Activated CD8-positive, alpha-beta T cell treated with anti-CD3 and anti-CD28 coated beads, Interleukin-2, amount 10 ng/mL, durations not matched to agents 7 days and 5 days (primary cell): Measurements from ENCODE around the gene UBE2Q2. TPM values are rescaled to one million over a fixed set of nuclear protein-coding genes. Genes with fewer than 3 reads are reported as not detected.
A peak's percentile ranks its signal among the peaks of the same experiment; 100 is the strongest.
"Not testable (repeated sequence)": the region's sequence is repeated elsewhere in the genome, so short reads cannot be mapped to it uniquely, and the experiment has no call there.

Experiments
- ATAC-seq: fragments of 150-1000 bp; cut with Tn5 transposase; one replicate; pipeline ENCODE4 v1.10.0; 2021; ENCODE audit warnings: moderate library complexity
- CTCF ChIA-PET: fragments of 350-600 bp; sonication (Branson Sonifier 250); formaldehyde crosslinking; loops from one replicate; lab custom pipeline; 2021; ENCODE audit warnings: antibody characterized with exemption; lab: Charles Lee
- POLR2A ChIA-PET: fragments of 350-600 bp; sonication (Branson Sonifier 250); formaldehyde crosslinking; loops from one replicate; lab custom pipeline; 2021; ENCODE audit warnings: antibody characterized with exemption; lab: Charles Lee
- DNase-seq: peaks from one replicate; pipeline ENCODE4 v3.0.0-alpha.2; 2020
- H3K27ac Mint-ChIP-seq: one replicate; pipeline ENCODE4 v1.8.0; 2021; ENCODE audit warnings: mild to moderate bottlenecking, mixed read lengths
- H3K27me3 Mint-ChIP-seq: one replicate; pipeline ENCODE4 v1.8.0; 2021; ENCODE audit warnings: low read depth, mixed read lengths
- H3K36me3 Mint-ChIP-seq: one replicate; pipeline ENCODE4 v1.8.0; 2021; ENCODE audit warnings: low read depth, mixed read lengths
- H3K4me1 Mint-ChIP-seq: one replicate; pipeline ENCODE4 v1.8.0; 2021; ENCODE audit warnings: low read depth, mixed read lengths
- H3K4me3 Mint-ChIP-seq: one replicate; pipeline ENCODE4 v1.8.0; 2021; ENCODE audit warnings: mild to moderate bottlenecking, mixed read lengths
- H3K9me3 Mint-ChIP-seq: one replicate; pipeline ENCODE4 v1.8.0; 2022; ENCODE audit warnings: mixed read lengths; ENCODE audit not compliant: insufficient read depth
- total RNA-seq, 2 experiments: library from RNA; stranded (reverse); gene quantifications; one replicate each; pipeline ENCODE4 v1.2.3, GENCODE V29; 2021

Gene UBE2Q2
- total RNA-seq, 2 experiments from 2014 or later: 27.9 to 28.2 TPM

- Mint-ChIP-seq H3K36me3 (peaks cover 36% of the 10 kb centered on the region), H3K27me3 (no peaks in the 10 kb centered on the region)
- ATAC-seq: no peak
These were observed 24.8 kb downstream of the UBE2Q2 start for GRCh38 chr15:75868019-75868418.

GRCh38 chr15:75869446-75869845 lies 26.2 kb downstream of the UBE2Q2 start:
- POLR2A ChIA-PET: interaction anchor here (0.7 to 0.8 kb wide), 2 partner anchors 14 to 562 kb away, joined by 3 to 5 read pairs; no protein-coding TSS in a partner anchor
- peaks cover 41% of the 10 kb centered on the region for H3K36me3 Mint-ChIP-seq
- no peak overlapping the region for H3K27ac Mint-ChIP-seq
- DNase-seq (no peak), ATAC-seq (no peak)
- H3K4me3 Mint-ChIP-seq: no peak overlapping the region
- no peaks in the 10 kb centered on the region for H3K9me3 Mint-ChIP-seq
- H3K4me1 Mint-ChIP-seq: peaks cover 15% of the 10 kb centered on the region
- CTCF ChIA-PET: no interaction called here
- H3K27me3 Mint-ChIP-seq: no peaks in the 10 kb centered on the region

More at GRCh38 chr15:75868019-75868418, 24.8 kb downstream of the UBE2Q2 start:
- CTCF ChIA-PET: no interaction called here
- Mint-ChIP-seq H3K9me3 (no peaks in the 10 kb centered on the region), H3K27ac (no peak overlapping the region), H3K4me3 (no peak overlapping the region), H3K4me1 (peaks cover 14% of the 10 kb centered on the region)
- no peak for DNase-seq
- POLR2A ChIA-PET: no interaction called here

GRCh38 chr15:75871589-75871988 lies 28.3 kb downstream of the UBE2Q2 start:
- H3K27me3 Mint-ChIP-seq, ATAC-seq, H3K9me3 Mint-ChIP-seq, DNase-seq, POLR2A ChIA-PET, H3K4me3 Mint-ChIP-seq: not testable (repeated sequence)
- H3K36me3 Mint-ChIP-seq: peaks cover 51% of the 10 kb centered on the region
- peak overlapping the region; percentile 47 for H3K27ac Mint-ChIP-seq
- CTCF ChIA-PET: interaction anchor here (0.8 kb wide), 1 partner anchor 45 kb away, joined by 3 read pairs; no protein-coding TSS in a partner anchor
- peaks cover 17% of the 10 kb centered on the region for H3K4me1 Mint-ChIP-seq

DNA sequence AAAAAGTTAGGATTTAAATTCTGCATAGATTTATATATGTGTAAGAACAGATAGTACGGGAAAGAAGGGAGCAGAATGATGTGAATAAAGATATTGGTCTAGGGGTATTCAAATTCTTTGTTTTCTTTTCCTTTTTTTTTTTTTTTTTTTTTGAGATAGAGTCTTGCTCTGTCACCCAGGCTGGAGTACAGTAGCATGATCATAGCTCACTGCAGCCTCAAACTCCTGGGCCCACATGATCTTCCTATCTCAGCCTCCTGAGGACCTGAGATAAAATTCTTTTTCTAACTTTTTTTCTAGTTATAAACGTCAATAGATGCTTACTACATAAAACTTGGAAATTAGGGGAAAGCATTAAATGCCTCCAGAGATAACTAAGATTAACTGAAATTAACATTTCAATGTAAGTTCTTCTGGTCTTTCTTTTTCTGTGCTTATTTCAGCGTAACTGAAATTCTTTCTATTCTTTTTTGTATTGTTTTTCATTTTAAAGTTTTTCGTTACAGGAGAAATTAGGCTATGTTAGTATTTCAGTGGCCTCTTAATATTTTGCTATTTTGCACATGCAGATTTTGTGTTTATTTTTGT lies 29.2 kb downstream of the UBE2Q2 start:
- peaks cover 50% of the 10 kb centered on the region for H3K36me3 Mint-ChIP-seq
- no peaks in the 10 kb centered on the region for H3K27me3 Mint-ChIP-seq
- ChIA-PET CTCF (interaction anchor here (0.8 kb wide), 1 partner anchor 45 kb away, joined by 3 read pairs; no protein-coding TSS in a partner anchor), POLR2A (no interaction called here)
- DNase-seq (no peak), ATAC-seq (no peak)
- no peaks in the 10 kb centered on the region for H3K9me3 Mint-ChIP-seq
- no peak overlapping the region for H3K4me3 Mint-ChIP-seq
- H3K4me1 Mint-ChIP-seq: peaks cover 10% of the 10 kb centered on the region
- H3K27ac Mint-ChIP-seq: no peak overlapping the region

DNA sequence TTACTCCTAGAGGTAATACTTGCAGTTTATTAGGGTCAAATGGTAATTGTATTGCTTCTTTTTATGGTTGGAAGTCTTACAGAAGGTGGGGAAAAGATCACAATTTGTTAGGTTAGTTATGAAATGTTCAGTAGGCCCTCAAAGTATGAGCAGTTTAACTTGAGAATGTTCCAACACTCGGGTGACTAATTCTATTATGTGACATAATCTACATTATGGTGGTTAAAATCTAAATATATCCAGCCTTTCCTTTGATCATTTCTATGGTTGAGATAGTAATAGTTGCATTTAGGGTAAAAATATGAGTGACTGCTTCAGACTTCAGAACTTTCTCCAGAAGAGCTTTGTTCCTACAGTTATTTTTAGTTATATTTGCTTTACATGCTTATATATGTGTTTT lies 40.8 kb downstream of the UBE2Q2 start:
- no peak overlapping the region for H3K4me3 Mint-ChIP-seq
- no peaks in the 10 kb centered on the region for H3K9me3 Mint-ChIP-seq
- DNase-seq (no peak), ATAC-seq (no peak)
- peaks cover 29% of the 10 kb centered on the region for H3K36me3 Mint-ChIP-seq
- H3K27me3 Mint-ChIP-seq: no peaks in the 10 kb centered on the region
- CTCF ChIA-PET: interaction anchor here (0.9 to 1.1 kb wide), 2 partner anchors 37 to 174 kb away, joined by 3 read pairs; no protein-coding TSS in a partner anchor
- H3K27ac Mint-ChIP-seq: no peak overlapping the region
- H3K4me1 Mint-ChIP-seq: no peaks in the 10 kb centered on the region
- POLR2A ChIA-PET: no interaction called here

- ATAC-seq: no peak
- no peak overlapping the region for H3K27ac Mint-ChIP-seq
- H3K4me1 Mint-ChIP-seq: peaks cover 11% of the 10 kb centered on the region
- DNase-seq: no peak
- H3K4me3 Mint-ChIP-seq: no peak overlapping the region
- H3K36me3 Mint-ChIP-seq: peaks cover 18% of the 10 kb centered on the region
- CTCF ChIA-PET: interaction anchor here (0.8 to 1.1 kb wide), 2 partner anchors 9 to 12 kb away, joined by 3 read pairs; no protein-coding TSS in a partner anchor
- no peaks in the 10 kb centered on the region for H3K9me3 Mint-ChIP-seq
- no peaks in the 10 kb centered on the region for H3K27me3 Mint-ChIP-seq
- POLR2A ChIA-PET: interaction anchor here (0.5 kb wide), 1 partner anchor 34 kb away, joined by 4 read pairs; no protein-coding TSS in a partner anchor
These were observed 43.9 kb downstream of the UBE2Q2 start for GRCh38 chr15:75887178-75887577.

DNA sequence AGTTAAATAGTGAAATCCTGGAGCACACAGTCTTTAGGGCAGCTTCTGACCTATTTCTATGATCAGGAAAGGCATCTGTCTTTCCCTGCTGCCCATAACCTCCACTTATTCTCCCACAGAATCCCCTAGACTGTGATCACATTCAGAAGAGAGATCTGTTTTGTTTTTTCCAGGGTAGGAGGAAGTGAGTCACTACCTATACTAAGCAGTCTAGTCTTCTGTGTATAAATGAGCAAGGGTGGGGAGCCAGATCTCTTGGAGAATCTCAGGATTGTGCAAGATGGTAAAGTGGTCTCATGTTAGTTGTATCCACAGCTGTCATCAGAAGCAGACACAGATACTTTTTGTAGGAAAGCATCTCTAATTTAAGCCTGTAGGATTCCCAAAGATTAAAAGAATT lies 48.6 kb downstream of the UBE2Q2 start:
- H3K27me3 Mint-ChIP-seq: no peaks in the 10 kb centered on the region
- DNase-seq (no peak), ATAC-seq (peak; percentile 39)
- H3K4me1 Mint-ChIP-seq: peaks cover 11% of the 10 kb centered on the region
- CTCF ChIA-PET: interaction anchor here (1.2 kb wide), 1 partner anchor 16 kb away, joined by 4 read pairs; no protein-coding TSS in a partner anchor
- H3K36me3 Mint-ChIP-seq: peaks cover 27% of the 10 kb centered on the region
- POLR2A ChIA-PET: no interaction called here
- H3K27ac Mint-ChIP-seq: no peak overlapping the region
- H3K9me3 Mint-ChIP-seq: no peaks in the 10 kb centered on the region
- H3K4me3 Mint-ChIP-seq: no peak overlapping the region

DNA sequence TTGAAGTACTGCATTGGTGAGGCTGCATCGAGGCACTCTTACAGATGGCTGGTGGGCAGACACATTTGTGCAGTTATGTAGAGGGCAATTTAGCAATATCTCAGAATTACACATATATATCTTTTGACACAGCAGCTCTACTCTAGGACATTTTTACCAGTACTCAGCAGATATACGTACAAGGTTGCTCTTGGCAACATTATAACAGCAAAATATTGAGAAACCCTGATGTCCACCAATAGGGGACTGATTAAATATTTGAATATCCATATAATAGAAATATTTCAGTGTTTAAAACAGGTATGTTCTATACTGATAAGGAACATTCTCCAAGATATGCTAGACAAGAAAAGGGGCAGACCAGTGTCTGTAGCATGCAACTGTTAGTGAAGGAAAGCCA lies 52.5 kb downstream of the UBE2Q2 start:
- Mint-ChIP-seq H3K27ac (no peak overlapping the region), H3K36me3 (peaks cover 22% of the 10 kb centered on the region), H3K4me3 (no peak overlapping the region), H3K4me1 (peaks cover 13% of the 10 kb centered on the region), H3K9me3 (no peaks in the 10 kb centered on the region), H3K27me3 (no peaks in the 10 kb centered on the region)
- CTCF ChIA-PET: no interaction called here
- DNase-seq (no peak), ATAC-seq (no peak)
- POLR2A ChIA-PET: no interaction called here

- DNase-seq (no peak), ATAC-seq (no peak)
- H3K36me3 Mint-ChIP-seq: peaks cover 22% of the 10 kb centered on the region
- peaks cover 36% of the 10 kb centered on the region for H3K4me1 Mint-ChIP-seq
- ChIA-PET POLR2A (no interaction called here), CTCF (no interaction called here)
- H3K4me3 Mint-ChIP-seq: no peak overlapping the region
- no peaks in the 10 kb centered on the region for H3K9me3 Mint-ChIP-seq
- no peaks in the 10 kb centered on the region for H3K27me3 Mint-ChIP-seq
- H3K27ac Mint-ChIP-seq: no peak overlapping the region
These were observed 57.3 kb downstream of the UBE2Q2 start for GRCh38 chr15:75900577-75900976.

- ChIA-PET POLR2A (interaction anchor here (1.4 kb wide), 1 partner anchor 60 kb away, joined by 3 read pairs; no protein-coding TSS in a partner anchor), CTCF (no interaction called here)
- Mint-ChIP-seq H3K36me3 (peaks cover 31% of the 10 kb centered on the region), H3K9me3 (no peaks in the 10 kb centered on the region), H3K27me3 (no peaks in the 10 kb centered on the region), H3K4me3 (peak overlapping the region; percentile 58), H3K27ac (peak overlapping the region; percentile 72), H3K4me1 (peaks cover 45% of the 10 kb centered on the region)
- ATAC-seq (no peak), DNase-seq (no peak)
These were observed 58.9 kb downstream of the UBE2Q2 start for GRCh38 chr15:75902129-75902557.

GRCh38 chr15:75903331-75904239 lies 60.3 kb downstream of the UBE2Q2 start, which contains the start of gene FBXO22:
Gene FBXO22, plus strand, starts transcription at chr15:75903878. Its CDS starts 86 bp downstream, at chr15:75903964.
- POLR2A ChIA-PET: interaction anchor here (0.5 to 1.4 kb wide), 9 partner anchors 13 to 1187 kb away, joined by 3 to 6 read pairs (median 3); partner anchors contain the start of gene UBE2Q2
- CTCF ChIA-PET: interaction anchor here (0.8 to 0.9 kb wide), 2 partner anchors 18 to 60 kb away, joined by 3 read pairs; partner anchors contain the start of gene UBE2Q2
- peak within 1 kb of the TSS; percentile 98 for H3K27ac Mint-ChIP-seq
- DNase-seq: peak; percentile 93
- H3K27me3 Mint-ChIP-seq: no peaks in the 10 kb centered on the region
- H3K9me3 Mint-ChIP-seq: no peaks in the 10 kb centered on the region
- peak; percentile 94 for ATAC-seq
- peaks cover 45% of the 10 kb centered on the region for H3K4me1 Mint-ChIP-seq
- H3K36me3 Mint-ChIP-seq: peaks cover 34% of the 10 kb centered on the region
- H3K4me3 Mint-ChIP-seq: peak within 1 kb of the TSS; percentile 99
